ENCODE measurements around the gene OLFML3.
"Not testable (repeated sequence)": the region's sequence is repeated elsewhere in the genome, so short reads cannot be mapped to it uniquely, and the experiment has no call there.

Gene OLFML3

GRCh38 chr1:113991467-113991997 lies 12.3 kb downstream of the OLFML3 start:
- no peak for DNase-seq (ENCODE audit: low read depth)

- DNase-seq (ENCODE audit: low read depth): no peak
Observed at GRCh38 chr1:113993072-113993471, 13.8 kb downstream of the OLFML3 start.

GRCh38 chr1:113993766-113994165 lies 14.5 kb downstream of the OLFML3 start:
- DNase-seq (ENCODE audit: low read depth): no peak

DNA sequence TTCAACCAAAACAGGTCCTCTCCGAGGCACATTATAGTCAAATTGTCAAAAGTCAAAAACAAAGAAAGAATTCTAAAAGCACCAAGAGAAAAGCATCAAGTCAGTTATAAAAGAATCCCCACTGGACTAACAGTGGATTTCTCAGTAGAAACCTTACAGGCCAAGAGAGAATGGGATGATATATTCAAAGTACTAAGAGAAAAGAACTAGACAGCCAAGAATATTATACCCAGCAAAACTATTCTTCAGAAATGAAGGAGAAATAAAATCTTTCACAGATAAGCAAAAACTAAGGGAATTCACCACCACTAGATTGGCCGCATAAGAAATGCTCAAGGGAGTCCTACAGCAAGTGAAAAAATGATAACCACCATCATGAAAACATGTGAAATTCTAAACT lies 16.1 kb downstream of the OLFML3 start:
- no peak for DNase-seq (ENCODE audit: low read depth)

DNA sequence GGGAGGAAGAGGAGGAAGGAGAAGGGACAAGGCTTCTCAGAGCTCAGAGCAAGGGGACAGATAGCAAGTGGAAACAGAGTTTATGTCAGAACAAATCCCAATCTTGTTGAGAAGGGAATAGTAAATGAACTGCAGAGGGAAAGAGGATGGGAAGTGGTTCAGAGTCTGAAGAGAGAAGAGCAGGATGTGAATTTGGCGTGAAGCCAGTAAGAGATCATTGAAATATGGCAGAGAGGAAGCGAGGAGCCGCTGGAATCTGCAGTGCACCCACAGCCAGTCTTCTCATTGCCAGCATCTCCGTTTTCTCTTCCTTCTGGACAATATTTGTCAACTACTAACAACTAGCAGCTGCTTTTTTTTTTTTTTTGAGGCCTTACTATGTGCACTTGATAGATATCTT lies 19.1 kb downstream of the OLFML3 start:
- DNase-seq (ENCODE audit: low read depth): no peak

DNA sequence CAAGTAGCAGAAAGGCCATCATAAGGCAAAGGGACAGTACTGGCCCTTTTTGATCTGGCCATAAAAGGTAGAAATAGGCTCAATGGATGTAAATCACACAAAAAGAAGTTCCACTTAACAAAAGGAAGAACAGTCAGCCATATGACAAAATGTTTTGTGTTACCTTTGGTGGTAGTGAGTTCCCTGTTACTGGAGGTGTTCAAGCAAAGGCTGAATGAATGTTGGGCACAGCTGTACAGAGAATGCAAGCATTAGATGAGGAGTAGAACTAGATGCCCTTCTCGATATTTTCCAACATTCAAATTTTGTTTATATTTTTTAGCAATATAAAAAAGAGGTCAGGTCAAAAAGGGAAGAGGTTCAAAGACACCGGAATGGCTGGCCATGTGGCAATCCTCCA lies 20.0 kb downstream of the OLFML3 start:
- no peak for DNase-seq (ENCODE audit: low read depth)

- no peak for DNase-seq (ENCODE audit: low read depth)
Observed at GRCh38 chr1:113999799-114000198, 20.5 kb downstream of the OLFML3 start.

DNA sequence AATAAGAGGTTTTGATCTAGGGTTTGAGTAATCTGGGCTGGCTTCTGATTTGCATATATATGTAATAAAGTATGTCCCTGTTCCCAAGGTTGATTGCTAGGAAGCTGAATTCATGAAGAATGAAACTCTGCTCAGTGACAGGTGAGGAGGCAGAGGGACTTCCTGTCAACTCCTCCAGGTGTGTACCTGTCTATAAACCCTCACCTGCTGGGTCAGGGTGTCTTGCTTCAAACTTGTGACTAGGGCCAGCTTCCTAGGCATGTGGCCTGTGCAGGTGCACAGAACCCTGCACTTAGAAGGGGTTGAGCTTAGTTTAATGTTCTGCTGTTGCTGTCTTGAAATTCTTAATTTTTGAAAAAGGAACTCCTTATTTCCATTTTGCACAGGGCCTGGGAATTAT lies 21.1 kb downstream of the OLFML3 start:
- no peak for DNase-seq (ENCODE audit: low read depth)

- DNase-seq (ENCODE audit: low read depth): no peak
Observed at GRCh38 chr1:114002492-114003239, 23.4 kb downstream of the OLFML3 start.

- DNase-seq (ENCODE audit: low read depth): no peak
Observed at GRCh38 chr1:114003431-114003830, 24.2 kb downstream of the OLFML3 start.

DNA sequence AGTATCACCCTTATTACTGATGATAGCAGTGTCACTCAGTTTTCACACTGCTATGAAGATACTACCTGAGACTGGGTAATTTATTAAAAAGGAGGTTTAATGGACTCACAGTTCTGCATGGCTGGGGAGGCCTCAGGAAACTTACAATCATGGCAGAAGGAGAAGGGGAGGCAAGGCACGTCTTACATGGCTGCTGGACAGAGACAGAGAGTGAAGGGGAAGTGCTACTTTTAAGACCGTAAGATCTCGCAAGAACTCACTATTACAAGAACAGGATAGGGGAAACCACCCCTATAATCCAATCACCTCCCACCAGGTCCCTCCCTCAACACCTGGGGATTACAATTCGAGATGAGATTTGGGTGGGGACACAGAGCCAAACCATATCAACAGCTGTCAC lies 27.6 kb downstream of the OLFML3 start:
- DNase-seq (ENCODE audit: low read depth): not testable (repeated sequence)

DNA sequence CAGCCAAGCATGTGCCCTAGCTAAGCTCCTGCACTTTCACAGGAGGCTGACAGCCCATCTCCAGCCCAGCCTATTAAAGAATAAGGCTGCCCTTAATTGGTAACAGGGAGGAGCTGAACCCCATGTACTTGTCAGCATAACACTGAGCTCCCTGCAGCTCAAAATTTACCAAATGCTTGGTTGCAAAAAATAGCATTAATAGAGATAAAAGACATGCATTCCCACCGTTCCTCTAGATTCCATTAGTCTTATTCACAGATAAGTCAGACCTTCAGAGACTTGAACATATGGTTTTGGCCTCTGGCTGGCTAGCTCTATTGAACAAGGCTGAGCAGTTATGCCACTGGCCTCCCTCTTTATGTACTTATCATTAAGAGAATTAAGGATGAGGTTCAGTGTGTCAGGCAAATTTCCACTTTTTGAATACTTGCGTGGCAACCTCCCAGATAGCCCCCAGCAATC lies 29.2 kb downstream of the OLFML3 start:
- DNase-seq (ENCODE audit: low read depth): no peak

DNA sequence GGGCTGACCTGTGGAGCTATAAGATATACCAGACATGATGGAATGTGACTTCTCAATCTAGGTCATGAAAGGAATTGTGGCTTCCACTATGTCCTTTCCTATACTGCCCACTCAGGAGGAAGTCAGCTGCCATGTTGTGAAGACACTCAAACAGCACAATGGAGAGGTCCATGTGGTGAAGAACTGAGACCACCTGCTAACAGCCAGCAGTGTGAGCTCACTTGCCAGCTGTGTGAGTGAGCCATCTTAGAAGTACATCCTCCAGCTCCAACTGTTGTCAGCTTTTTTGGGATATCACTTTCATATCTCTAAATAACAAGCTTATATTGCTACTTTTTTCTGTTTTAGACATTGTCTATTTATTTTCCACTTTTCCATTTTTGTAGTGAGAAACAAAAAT lies 29.7 kb downstream of the OLFML3 start:
- no peak for DNase-seq (ENCODE audit: low read depth)

DNA sequence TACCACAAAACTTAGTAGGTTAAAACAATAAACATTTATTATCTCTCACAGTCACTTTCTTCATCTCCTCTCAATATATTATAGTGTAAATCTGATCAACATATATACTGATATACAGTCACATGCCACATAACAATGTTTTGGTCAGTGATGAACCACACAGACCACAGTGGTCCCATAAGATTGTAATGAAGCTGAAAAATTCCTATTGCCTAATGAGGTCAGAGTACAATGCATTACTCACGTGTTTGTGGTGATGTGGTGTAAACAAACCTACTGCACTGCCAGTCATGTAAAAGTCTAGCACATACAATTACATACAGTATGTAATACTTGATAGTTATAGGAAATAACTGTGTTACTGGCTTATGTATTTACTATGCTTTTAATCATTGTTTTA lies 30.1 kb downstream of the OLFML3 start:
- DNase-seq (ENCODE audit: low read depth): no peak

- DNase-seq (ENCODE audit: low read depth): no peak
Observed at GRCh38 chr1:114010433-114011184, 31.3 kb downstream of the OLFML3 start.

DNA sequence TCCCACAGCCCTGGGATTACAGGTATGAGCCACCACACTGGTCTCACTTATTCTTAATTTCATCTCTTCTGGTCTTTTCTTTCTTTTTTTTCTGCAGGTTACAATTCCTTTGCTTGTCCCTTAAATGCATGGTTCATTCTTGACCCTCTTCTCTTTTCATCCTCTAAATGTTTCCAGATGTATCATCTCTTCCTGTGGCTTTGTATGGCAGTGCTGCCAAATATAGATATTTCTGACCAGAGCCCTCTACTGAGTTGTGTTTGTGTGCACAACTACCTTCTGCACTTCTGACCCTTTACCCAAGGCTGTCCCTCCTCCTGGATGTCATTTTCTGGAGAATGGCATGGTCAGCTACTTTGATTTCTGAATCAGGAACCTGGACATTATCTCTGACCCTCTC lies 32.5 kb downstream of the OLFML3 start:
- DNase-seq (ENCODE audit: low read depth): peak; percentile 11

GRCh38 chr1:114015075-114015474 lies 35.8 kb downstream of the OLFML3 start:
- DNase-seq (ENCODE audit: low read depth): no peak

- not testable (repeated sequence) for DNase-seq (ENCODE audit: low read depth)
Observed at GRCh38 chr1:114019724-114020123, 40.5 kb downstream of the OLFML3 start.

DNA sequence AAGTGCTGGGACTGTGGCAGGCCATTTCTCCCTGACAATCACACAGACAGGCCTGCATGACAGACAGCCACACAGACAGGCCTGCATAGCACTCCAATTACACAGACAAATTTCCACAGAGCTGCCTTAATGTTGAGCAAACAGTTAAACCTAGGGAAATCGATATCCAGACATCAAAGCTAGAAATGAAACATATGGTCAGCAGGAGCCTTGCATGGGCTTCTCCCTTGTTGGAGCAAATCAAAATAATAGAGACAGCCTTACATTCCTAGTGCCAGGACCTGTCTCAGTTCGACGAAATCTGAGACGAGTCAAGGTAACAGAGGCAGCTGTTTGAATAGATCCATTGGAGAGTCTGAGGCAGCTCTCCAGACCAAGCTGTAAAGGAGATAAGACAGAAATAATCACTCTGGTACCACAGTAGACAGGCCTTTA lies 42.4 kb downstream of the OLFML3 start:
- no peak for DNase-seq (ENCODE audit: low read depth)

GRCh38 chr1:114022877-114023276 lies 43.6 kb downstream of the OLFML3 start:
- DNase-seq (ENCODE audit: low read depth): no peak

DNA sequence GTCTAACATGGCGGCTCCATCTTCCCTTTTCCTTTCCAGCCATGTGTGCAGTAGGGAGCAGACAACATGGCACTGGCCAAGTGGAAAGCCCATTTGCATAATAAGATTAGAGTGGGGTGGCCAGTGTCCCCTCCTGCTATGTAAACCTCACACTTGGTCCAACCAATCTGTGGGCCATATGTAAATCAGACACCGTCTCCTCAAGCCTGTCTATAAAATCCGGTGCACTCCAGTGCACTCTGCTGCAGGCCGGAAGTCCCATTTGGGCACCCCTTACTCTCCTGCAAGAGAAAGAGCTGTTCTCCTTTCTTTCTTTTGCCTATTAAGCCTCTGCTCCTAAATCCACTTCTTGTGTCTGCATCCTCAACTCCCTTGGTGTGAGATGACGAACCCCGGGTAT lies 44.1 kb downstream of the OLFML3 start:
- DNase-seq (ENCODE audit: low read depth): no peak

DNA sequence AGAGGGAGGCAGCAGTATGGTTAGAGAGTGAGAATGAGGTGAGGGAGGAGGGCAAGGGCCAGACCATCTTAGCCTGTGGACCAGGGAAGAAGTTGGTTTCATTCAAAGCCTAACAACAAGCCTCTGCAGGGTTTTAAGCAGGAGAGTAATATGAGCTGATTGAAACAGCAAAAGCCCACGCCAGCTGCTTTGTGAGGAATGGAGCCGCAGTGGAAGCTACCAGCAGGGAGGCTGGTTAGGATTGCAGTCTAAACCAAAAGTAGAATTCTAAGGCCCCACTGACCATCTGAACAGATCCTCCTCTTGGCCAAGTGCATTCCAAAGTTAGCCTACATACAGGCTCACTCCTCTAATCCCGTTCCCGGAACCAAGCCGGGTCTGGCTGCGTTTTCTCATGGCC lies 44.8 kb downstream of the OLFML3 start:
- peak; percentile 13 for DNase-seq (ENCODE audit: low read depth)

Measured in stromal cell of bone marrow (primary cell).